Caco-2 (cell line): ENCODE results near the gene OSBPL2. TPM values are rescaled to one million over a fixed set of nuclear protein-coding genes. Genes with fewer than 3 reads are reported as not detected.

ENCODE experiments used
- BruUV-seq: library from RNA; stranded (reverse); fragments of 400-500 nt; replicated peaks from 2 replicates; lab custom pipeline; 2021; lab: Mats Ljungman, UMichigan
- CTCF ChIA-PET: fragments of 300-600 bp; sonication (Branson Sonifier 250); formaldehyde crosslinking; loops from one replicate; lab custom pipeline; 2022; ENCODE audit warnings: antibody characterized with exemption; lab: Charles Lee
- POLR2A ChIA-PET: fragments of 300-600 bp; sonication (Branson Sonifier 250); formaldehyde crosslinking; loops from one replicate; lab custom pipeline; 2022; ENCODE audit warnings: antibody characterized with exemption; lab: Charles Lee
- DNase-seq, 2 experiments: peaks; one replicate each; pipeline versions ENCODE4 v3.0.0 to v3.0.0-alpha.2; 2020 to 2022
- H3K27me3 ChIP-seq: replicated peaks from 2 replicates; pipeline ENCODE4 v1.6.0; 2011; ENCODE audit warnings: low read length; ENCODE audit not compliant: control insufficient read depth, insufficient read depth
- H3K36me3 ChIP-seq: 2 replicates; pipeline ENCODE4 v1.5.1; 2011; ENCODE audit warnings: low read length; ENCODE audit not compliant: control insufficient read depth, insufficient read depth
- H3K4me1 ChIP-seq: fragments of 250-450 bp; sonication (Bioruptor Pico); 2 replicates; pipeline ENCODE4 v1.5.1; 2020; ENCODE audit warnings: mild to moderate bottlenecking
- H3K4me3 ChIP-seq: 2 replicates; pipeline ENCODE4 v1.5.1; 2011; ENCODE audit warnings: low read depth, mild to moderate bottlenecking, control low read depth, low read length
- H3K9me3 ChIP-seq: fragments of 250-450 bp; sonication (Bioruptor Pico); 2 replicates; pipeline ENCODE4 v1.5.1; 2020; ENCODE audit warnings: mild to moderate bottlenecking, moderate library complexity
- H3K27ac Mint-ChIP-seq: one replicate; pipeline ENCODE4 v1.8.0; 2022; ENCODE audit warnings: mixed read lengths; ENCODE audit not compliant: unreplicated experiment
- H3K27me3 Mint-ChIP-seq: one replicate; pipeline ENCODE4 v1.8.0; 2022; ENCODE audit warnings: mixed read lengths; ENCODE audit not compliant: insufficient read depth, unreplicated experiment
- H3K36me3 Mint-ChIP-seq: one replicate; pipeline ENCODE4 v1.8.0; 2022; ENCODE audit warnings: mild to moderate bottlenecking, mixed read lengths; ENCODE audit not compliant: insufficient read depth, unreplicated experiment
- H3K4me1 Mint-ChIP-seq: one replicate; pipeline ENCODE4 v1.8.0; 2022; ENCODE audit warnings: low read depth, mixed read lengths; ENCODE audit not compliant: unreplicated experiment
- H3K4me3 Mint-ChIP-seq: one replicate; pipeline ENCODE4 v1.8.0; 2022; ENCODE audit warnings: mild to moderate bottlenecking, moderate library complexity, mixed read lengths; ENCODE audit not compliant: unreplicated experiment
- H3K9me3 Mint-ChIP-seq: one replicate; pipeline ENCODE4 v1.8.0; 2022; ENCODE audit warnings: mixed read lengths; ENCODE audit not compliant: unreplicated experiment
- intact Hi-C: fragments of 100-400 bp; cut with micrococcal nuclease; formaldehyde crosslinking; loops from one replicate; pipeline ENCODE4 v1.10.0; 2022; ENCODE audit not compliant: unreplicated experiment
- total RNA-seq: library from RNA; stranded (reverse); gene quantifications from 2 replicates; pipeline ENCODE4 v1.2.3, GENCODE V29; 2022
- TF ChIP-seq, protein P1 (sequence below), 2 experiments: fragments of 200-600 bp in 1 of 2; IDR thresholded peaks; 1 replicate in 1 of 2; 2 replicates in 1 of 2; pipeline versions ENCODE4 v1.5.1 to v1.8.0; 2011 to 2022; ENCODE audit warnings: antibody characterized with exemption in 1 of 2, control low read depth in 1 of 2, inconsistent platforms in 1 of 2, low read depth in 1 of 2, low read length in 1 of 2, mild to moderate bottlenecking in 1 of 2, moderate library complexity in 1 of 2; ENCODE audit not compliant: insufficient read depth in 1 of 2, severe bottlenecking in 1 of 2, unreplicated experiment in 1 of 2

Gene OSBPL2
- total RNA-seq, 1 experiment from 2014 or later, result 132 TPM

DNA sequence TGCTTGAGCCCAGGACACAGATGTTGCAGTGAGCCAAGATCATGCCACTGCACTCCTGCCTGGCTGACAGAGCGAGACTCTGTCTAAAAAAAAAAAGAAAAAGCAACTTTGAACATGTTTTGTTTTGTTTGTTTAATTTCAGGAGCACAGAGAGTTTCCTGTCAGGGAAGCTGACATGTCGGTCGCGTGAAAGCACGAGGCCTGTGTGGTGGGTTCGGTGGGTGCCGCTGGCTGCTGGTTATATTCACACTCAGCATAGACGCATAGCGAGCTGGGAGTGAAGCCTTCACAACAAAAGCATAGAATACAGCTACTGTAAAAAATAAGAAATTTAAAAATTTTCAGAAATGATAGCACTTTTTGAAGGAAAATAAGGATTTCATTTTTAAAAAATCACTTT, 41.0 kb upstream of the OSBPL2 start:
- ChIA-PET CTCF (no interaction called here), POLR2A (no interaction called here)
- DNase-seq, result no peak
- no peak overlapping the region for H3K4me3 ChIP-seq
- Mint-ChIP-seq H3K9me3 (no peaks in the 10 kb centered on the region), H3K36me3 (peaks cover 81% of the 10 kb centered on the region), H3K4me1 (no peaks in the 10 kb centered on the region), H3K4me3 (no peak overlapping the region), H3K27ac (no peak overlapping the region), H3K27me3 (no peaks in the 10 kb centered on the region)
- H3K27me3 ChIP-seq, result no peaks in the 10 kb centered on the region
- intact Hi-C loops, result no loop called here
- no TSS peak for BruUV-seq
- TF ChIP-seq, protein P1, sequence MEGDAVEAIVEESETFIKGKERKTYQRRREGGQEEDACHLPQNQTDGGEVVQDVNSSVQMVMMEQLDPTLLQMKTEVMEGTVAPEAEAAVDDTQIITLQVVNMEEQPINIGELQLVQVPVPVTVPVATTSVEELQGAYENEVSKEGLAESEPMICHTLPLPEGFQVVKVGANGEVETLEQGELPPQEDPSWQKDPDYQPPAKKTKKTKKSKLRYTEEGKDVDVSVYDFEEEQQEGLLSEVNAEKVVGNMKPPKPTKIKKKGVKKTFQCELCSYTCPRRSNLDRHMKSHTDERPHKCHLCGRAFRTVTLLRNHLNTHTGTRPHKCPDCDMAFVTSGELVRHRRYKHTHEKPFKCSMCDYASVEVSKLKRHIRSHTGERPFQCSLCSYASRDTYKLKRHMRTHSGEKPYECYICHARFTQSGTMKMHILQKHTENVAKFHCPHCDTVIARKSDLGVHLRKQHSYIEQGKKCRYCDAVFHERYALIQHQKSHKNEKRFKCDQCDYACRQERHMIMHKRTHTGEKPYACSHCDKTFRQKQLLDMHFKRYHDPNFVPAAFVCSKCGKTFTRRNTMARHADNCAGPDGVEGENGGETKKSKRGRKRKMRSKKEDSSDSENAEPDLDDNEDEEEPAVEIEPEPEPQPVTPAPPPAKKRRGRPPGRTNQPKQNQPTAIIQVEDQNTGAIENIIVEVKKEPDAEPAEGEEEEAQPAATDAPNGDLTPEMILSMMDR (IDR thresholded peaks at IDR 0.05; ENCODE audit: insufficient read depth in 1 of 2, low read depth in 1 of 2, low read length in 1 of 2, severe bottlenecking in 1 of 2, unreplicated experiment in 1 of 2), result no peak
- H3K4me1 ChIP-seq, result no peaks in the 10 kb centered on the region
- no peaks in the 10 kb centered on the region for H3K9me3 ChIP-seq
- H3K36me3 ChIP-seq, result peaks cover 7% of the 10 kb centered on the region

- H3K4me3 Mint-ChIP-seq, result no peak overlapping the region
- no peaks in the 10 kb centered on the region for H3K9me3 Mint-ChIP-seq
- BruUV-seq, result no TSS peak
- TF ChIP-seq, protein P1 (IDR thresholded peaks at IDR 0.05; ENCODE audit: insufficient read depth in 1 of 2, low read depth in 1 of 2, low read length in 1 of 2, severe bottlenecking in 1 of 2, unreplicated experiment in 1 of 2), result no peak
- DNase-seq, result no peak
- intact Hi-C loops, result no loop called here
- Histone ChIP-seq H3K27me3 (no peaks in the 10 kb centered on the region), H3K4me3 (no peak overlapping the region), H3K36me3 (peaks cover 7% of the 10 kb centered on the region), H3K4me1 (no peaks in the 10 kb centered on the region), H3K9me3 (no peaks in the 10 kb centered on the region)
- no peak overlapping the region for H3K27ac Mint-ChIP-seq
- H3K4me1 Mint-ChIP-seq, result no peaks in the 10 kb centered on the region
- ChIA-PET CTCF (no interaction called here), POLR2A (no interaction called here)
- peaks cover 86% of the 10 kb centered on the region for H3K36me3 Mint-ChIP-seq
- no peaks in the 10 kb centered on the region for H3K27me3 Mint-ChIP-seq
These were observed 40.5 kb upstream of the OSBPL2 start for GRCh38 chr20:62197801-62198200.

- Mint-ChIP-seq H3K27me3 (no peaks in the 10 kb centered on the region), H3K9me3 (no peaks in the 10 kb centered on the region), H3K4me3 (no peak overlapping the region), H3K4me1 (no peaks in the 10 kb centered on the region), H3K36me3 (peaks cover 86% of the 10 kb centered on the region), H3K27ac (no peak overlapping the region)
- DNase-seq, result no peak
- Histone ChIP-seq H3K27me3 (no peaks in the 10 kb centered on the region), H3K4me1 (no peaks in the 10 kb centered on the region), H3K36me3 (peaks cover 7% of the 10 kb centered on the region), H3K4me3 (no peak overlapping the region), H3K9me3 (no peaks in the 10 kb centered on the region)
- intact Hi-C loops, result no loop called here
- CTCF ChIA-PET, result no interaction called here
- BruUV-seq, result no TSS peak
- TF ChIP-seq, protein P1 (IDR thresholded peaks at IDR 0.05; ENCODE audit: insufficient read depth in 1 of 2, low read depth in 1 of 2, low read length in 1 of 2, severe bottlenecking in 1 of 2, unreplicated experiment in 1 of 2), result no peak
- POLR2A ChIA-PET, result no interaction called here
These were observed 39.8 kb upstream of the OSBPL2 start for GRCh38 chr20:62198496-62198895.
